Measurements from ENCODE around the gene ATIC.
A peak's percentile ranks its signal among the peaks of the same experiment; 100 is the strongest.
"Not testable (repeated sequence)": the region's sequence is repeated elsewhere in the genome, so short reads cannot be mapped to it uniquely, and the experiment has no call there.

ATIC gene

DNA sequence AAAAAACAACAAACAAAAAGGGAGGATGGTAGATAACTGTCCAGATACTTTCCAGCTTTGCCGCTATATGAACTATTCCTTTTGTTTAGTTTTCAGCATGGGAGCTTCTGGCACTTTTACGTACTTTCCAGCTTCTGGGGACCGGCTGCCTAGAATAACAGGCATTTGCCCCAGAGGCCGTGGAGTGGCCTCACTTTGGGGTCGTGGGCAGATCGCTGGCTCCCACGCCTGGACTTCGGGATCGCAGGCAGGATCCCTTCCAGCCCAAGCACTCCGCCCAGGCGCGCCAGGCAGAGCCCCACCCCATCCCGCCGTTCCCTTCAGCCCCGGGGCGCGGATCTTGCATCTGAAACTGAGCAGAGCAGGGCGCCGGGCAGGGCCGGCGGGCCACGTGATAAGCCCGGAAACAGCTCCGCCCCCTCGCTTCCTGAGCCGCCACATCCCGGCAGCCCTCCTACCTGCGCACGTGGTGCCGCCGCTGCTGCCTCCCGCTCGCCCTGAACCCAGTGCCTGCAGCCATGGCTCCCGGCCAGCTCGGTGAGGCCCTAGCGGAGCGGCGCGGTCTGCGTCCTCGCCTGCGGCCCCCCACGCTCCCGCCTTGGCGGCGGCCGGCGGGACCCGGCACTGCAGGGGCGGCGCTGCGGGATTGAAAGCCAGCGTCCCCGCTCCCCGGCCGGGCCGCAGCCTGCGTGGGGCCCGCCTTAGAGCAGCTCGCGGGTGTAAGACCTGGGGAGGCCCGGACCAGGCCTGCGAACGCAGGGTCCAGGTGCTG, at the start of gene ATIC:
ATIC (plus strand) TSS at position 435 of the 772 bp plus-strand sequence; CDS start at position 519, 84 bp downstream.
- peak; percentile 89 for DNase-seq

DNA sequence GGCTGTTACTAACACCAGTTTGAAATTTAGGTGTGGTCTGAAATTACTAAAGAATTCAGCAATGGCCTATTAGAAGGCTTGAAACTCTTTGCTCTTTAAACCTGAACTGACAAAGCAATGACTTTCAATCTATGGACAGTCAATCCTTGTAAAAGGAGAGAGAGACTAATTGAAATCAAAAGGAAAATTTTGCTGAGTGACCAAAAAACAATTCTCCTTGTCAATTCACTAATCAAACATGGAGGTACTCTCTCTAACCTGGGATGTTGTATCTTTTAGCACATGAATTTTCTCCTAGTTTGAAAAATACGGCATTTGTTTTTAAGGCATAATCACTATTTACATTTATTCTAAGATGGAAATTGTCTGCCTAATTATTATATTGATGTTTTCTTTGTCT, 49.6 kb upstream of the ATIC start:
- no peak for DNase-seq

DNA sequence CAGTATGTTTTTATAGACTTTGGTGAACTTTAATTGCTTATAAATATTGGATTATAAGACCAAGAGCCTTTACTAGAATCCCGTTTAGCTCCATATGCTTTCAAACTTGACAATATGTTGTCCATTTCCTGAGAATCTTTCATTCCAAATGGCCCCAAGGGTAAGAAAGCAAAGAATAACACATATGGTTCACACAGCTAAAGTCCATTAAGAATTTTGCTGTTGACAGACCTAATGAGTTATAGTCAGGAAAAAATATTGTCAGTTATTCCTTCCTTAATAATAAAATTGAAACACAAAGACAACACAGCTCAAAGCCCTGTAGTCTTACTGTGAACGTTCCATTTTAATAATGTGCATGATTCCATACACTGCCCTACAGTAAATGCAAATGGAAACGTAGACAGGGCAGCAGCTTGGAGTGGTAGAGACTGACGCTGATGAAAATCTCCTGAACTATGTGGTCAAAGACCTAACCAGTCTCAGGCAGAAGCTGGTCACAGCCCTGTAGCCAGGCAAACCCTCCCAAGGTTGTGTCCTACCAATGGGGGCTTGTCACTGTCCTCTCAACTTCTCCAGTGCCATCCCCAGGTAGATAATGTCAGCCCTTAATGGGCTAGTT, 49.0 kb upstream of the ATIC start:
- no peak for DNase-seq

DNA sequence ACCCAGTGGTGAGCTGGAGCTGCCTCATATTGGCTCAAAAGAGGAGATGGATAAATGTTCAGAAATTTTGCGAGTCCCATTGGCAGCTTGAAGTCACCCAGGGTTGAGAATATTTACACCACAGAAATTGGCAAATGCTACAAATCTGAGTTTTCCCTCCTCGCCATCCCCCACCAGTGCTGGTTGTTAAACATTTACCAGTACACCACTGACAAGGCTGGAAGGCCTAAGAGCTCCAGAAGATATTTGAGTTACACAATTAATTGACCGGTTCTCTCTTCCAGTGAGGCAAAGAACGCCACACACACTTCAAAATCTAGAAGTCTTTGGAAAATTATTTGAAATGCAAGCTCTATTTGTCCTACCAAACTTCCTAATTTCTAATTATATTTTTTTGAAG, 47.5 kb upstream of the ATIC start:
- DNase-seq: no peak

GRCh38 chr2:215269397-215270117, 42.3 kb upstream of the ATIC start:
- DNase-seq: peak; percentile 58

GRCh38 chr2:215270118-215270451, 41.8 kb upstream of the ATIC start:
- DNase-seq: no peak

- DNase-seq: no peak
Observed at GRCh38 chr2:215271446-215271845, 40.4 kb upstream of the ATIC start.

DNA sequence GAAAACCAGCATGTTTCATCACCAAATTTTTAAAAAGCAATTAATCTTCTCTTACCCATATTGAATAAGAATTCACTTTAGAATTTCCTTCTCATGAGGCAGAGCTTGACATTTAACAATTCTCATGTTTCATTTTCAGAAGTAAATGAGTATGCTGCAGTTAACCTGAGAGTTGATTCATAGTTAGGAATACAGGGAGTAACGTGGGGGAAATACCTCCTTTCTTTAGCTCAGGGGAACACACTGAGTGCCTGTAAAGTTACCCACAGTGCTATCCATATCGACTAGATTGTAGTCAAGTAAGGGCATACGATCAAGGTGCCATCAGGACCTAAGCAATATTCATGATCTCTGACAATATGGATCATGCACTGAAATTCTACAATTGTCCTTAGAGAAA, 38.9 kb upstream of the ATIC start:
- no peak for DNase-seq

DNA sequence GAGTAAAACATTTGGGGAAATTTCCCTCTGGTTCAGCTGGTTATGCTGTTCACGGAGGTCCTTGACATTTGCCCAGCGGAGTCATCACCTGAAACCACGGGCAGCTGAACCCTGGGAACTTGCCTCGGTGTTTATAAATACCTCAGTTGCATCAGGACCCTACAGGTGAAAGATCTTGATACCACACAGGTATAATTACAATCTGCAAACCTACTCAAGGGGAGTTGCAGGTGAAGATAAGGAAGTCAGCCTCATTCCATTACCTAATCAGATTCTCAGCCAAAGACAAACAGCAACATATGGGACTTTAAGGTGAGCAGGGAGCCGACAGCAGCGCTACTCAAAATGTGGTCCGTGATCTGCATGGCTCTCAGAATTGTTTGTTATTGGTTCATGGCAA, 37.0 kb upstream of the ATIC start:
- DNase-seq: no peak

DNA sequence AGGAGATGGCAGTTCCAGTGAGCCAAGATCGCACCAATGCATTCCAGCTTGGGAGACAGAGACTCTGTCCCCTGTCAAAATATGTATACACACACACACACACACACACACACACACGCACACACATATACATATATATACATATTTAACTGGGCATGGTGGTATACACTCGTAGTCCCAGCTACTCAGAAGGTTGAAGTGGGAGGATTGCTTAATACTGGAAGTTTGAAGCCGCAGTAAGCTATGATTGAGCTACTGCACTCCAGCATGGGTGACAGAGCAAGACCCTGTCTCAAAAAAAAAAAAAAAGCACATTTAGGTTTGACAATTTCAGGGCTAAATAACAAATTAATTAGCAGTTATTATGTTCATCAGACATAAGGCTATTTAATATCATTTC, 36.0 kb upstream of the ATIC start:
- no peak for DNase-seq

DNA sequence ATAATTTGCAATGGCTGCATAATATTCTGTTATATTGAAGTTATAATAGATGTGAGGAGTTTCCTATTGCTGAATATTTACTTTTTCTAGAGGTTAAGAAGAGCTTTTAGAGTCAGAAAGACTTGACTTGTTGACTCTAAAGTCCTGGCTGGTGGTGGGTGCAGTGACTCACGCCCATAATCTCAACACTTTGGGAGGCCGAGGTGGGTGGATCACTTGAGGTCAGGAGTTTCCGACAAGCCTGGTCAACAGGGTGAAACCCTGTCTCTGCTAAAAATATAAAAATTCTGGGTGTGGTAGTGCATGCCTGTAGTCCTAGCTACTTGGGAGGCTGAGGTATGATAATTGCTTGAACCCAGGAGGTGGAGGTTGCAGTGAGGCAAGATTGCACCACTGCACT, 33.9 kb upstream of the ATIC start:
- DNase-seq: no peak

DNA sequence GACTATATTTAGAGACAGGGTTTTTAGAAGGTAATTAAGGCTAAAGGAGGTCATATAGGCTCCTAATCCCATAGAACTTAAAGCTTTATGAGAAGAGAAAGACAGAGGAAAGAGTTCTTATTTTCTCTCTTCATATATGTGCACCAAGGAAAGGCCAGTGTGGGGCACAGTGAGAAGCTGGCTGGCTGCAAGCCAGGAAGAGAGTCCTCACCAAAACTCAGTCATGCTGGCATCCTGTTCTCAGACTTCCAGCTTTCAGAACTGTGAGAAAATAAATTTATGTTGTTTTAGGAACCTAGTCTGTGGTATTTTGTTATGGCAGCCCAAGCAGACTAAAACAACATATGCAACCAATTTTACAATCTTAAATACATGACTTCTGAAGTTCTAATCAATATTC, 31.5 kb upstream of the ATIC start:
- no peak for DNase-seq

DNA sequence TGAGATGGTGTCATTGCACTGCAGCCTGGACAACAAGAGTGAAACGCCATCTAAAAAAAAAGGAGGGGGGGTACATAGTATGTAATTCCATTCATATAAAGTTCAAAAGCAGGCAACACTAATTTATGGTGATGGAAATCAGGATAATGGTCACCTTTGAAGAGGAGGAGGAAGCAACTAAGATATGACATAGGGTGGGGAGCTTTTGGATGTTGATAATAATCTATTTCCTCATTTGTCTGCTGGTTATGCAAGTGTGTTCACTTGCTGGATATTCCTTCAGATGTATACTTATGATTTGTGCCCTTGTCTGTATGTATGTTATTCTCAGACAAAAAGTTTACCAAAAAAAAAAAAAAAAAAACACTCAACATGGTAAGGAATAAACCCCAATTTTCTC, 28.6 kb upstream of the ATIC start:
- no peak for DNase-seq

DNA sequence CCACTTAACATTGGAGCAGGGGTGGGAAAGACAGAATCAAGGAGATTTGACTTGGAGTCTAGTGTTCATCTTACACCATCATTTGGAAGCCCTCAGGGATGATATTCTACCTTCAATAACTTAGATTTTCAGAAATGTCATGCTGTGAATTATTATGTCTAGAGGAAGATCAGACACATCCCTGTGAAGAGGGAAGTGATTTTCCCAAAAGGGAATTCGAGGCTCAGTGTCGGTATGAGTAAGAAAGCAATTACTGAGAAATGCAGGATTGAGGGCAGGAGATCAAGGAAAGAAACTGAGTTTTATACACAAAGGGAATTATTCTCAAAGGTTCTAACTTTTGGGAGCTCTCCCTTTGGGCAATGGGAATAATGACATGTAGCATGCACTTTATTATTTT, 25.6 kb upstream of the ATIC start:
- DNase-seq: no peak

- DNase-seq: no peak
Observed at GRCh38 chr2:215288112-215288815, 23.6 kb upstream of the ATIC start.

DNA sequence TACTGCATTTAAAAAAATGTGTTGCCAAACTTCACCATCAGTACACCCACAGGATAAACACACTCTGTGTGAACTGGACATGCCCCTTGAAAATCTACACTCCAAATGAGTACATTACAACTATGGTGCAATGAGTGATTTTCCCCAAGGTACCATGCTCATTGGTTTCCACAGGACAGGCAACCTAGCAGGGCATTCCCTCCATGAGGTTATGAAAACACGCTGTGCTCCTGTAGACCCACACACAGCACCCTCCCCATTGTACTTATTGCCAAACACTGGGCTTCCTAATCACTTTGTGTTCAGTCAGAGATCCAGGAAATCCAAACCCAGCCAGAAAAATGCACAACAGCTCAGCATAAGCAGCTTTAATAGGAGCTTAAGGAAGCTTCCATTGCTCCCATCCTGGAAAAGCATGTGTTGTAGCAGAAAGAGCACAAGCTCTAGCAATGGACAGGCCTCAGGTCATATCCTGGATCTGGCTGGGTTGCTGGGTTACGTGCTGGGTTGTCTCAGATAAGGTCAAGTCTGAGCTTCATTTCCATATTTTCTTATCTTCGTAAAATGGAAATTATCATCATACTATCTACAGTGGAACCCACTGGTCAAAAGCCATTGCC, 20.8 kb upstream of the ATIC start:
- DNase-seq: no peak

GRCh38 chr2:215293879-215294278, 18.0 kb upstream of the ATIC start:
- DNase-seq: no peak

- DNase-seq: no peak
Observed at GRCh38 chr2:215299337-215299859, 12.5 kb upstream of the ATIC start.

DNA sequence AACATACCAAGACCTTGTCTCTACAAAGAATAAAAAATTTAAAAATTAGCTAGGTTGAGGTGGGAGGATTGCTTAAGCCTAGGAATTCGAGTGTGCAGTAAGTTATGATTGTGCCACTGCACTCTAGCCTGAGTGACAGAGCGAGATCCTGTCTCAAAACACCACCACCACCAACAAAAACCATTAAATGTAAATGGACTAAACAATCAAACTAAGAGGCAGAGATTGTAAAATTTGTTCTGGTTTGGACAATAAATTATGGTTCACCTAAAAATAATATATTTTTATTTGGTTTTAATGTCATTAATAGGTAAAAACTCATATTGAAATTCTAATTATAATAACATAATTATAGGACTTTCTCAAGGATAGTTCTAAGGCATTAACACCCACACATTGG, 9.9 kb upstream of the ATIC start:
- DNase-seq: no peak

- DNase-seq: not testable (repeated sequence)
Observed at GRCh38 chr2:215311259-215311624, 617 bp upstream of the ATIC start.

GRCh38 chr2:215313255-215313613, 1.4 kb downstream of the ATIC start:
- no peak for DNase-seq

- DNase-seq: no peak
Observed at GRCh38 chr2:215314896-215315295, 3.0 kb downstream of the ATIC start.

DNA sequence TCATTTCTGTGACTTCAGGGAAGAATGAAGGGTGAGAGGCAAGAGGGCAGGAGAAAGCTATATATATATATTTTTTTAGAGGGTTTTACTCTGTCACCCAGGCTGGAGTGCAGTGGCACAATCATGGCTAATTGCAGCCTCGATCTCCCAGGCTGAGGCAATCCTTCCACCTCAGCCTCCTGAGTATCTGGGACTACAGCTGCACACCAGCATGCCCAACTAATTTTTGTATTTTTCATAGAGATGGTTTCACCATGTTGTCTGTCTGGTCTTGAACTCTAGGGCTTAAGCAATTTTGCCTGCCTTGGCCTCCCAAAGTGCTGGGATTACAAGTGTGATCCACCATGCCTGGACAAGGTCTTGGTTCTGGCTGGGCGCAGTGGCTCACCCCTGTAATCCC, 3.4 kb downstream of the ATIC start:
- no peak for DNase-seq
